Dermis microvascular lymphatic vessel endothelial cell (primary cell): ENCODE measurements around the gene CTAGE9. TPM values are rescaled to one million over a fixed set of nuclear protein-coding genes. Genes with fewer than 3 reads are reported as not detected.

Experiments used
- DNase-seq, 2 donors: peaks; one replicate each; pipeline versions ENCODE4 v3.0.0 to v3.0.0-alpha.2; 2010; ENCODE audit warnings: low read depth in 2 of 2
- total RNA-seq: library from RNA; depleted of rRNA; stranded (reverse); fragments of >200 nt; gene quantifications from 2 replicates; pipeline ENCODE4 v1.2.1, GENCODE V29; 2014

Gene CTAGE9
- total RNA-seq, 1 donor from 2014 or later = not detected

DNA sequence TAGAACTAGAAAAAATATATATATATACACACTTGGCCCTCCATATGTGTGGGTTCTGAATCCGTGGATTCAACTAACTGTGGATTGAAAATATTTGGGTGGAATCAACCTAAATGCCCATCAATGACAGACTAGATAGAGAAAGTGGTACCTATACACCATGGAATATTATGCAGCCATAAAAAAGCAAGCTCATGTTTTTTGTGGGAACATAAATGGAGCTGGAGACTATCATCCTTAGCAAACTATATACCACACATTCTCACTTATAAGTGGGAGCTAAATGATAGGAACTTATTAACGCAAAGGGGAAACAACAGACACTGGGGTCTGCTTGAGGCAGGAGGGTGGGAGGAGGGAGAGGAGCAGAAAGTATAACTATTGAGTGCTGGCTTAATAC, 37.6 kb downstream of the CTAGE9 start:
- no peak for DNase-seq

DNA sequence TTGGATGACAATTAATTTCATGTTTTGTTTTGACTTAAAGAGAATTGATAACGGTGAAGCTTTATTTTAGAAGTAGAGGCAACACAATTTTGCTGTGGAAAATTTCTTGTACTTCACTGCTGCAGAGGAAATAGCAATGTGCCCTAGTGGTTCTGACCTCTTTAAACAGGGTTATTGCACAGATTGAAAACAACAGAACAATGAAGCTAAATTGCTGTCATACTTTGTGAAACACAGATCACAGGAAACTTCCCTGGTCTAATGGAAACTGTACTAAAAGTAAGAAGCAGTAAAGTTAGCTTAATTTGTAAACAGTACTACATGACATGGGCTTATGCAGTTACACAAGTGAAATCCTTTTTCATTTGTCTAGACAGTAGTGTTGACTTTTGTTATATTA, 40.9 kb downstream of the CTAGE9 start:
- peak; percentile 91 to 97 for DNase-seq

DNA sequence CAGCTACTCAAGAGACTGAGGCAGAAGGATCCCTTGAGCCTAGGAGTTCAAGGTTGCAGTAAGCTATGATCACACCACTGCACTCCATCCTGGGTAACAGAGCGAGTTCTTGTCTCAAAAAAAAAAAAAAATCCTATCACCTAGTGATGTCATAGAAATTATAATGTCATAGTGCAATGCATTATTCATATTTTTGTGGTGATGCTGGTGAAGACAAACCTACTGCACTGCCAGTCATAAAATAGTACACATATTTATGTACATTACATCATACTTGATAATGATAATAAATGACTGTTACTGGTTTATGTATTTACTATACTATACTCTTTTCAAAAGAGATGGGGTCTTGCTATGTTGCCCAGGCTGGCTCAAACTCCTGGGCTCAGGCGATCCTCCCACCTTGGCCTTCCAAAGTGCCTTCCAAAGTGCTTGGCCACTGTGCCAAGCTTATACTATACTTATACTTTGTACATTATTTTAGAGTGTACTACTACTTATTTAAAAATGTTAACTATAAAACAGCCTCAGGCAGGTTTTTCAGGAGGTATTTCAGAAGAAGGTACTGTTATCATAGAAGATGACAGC, 47.1 kb downstream of the CTAGE9 start:
- no peak for DNase-seq

DNA sequence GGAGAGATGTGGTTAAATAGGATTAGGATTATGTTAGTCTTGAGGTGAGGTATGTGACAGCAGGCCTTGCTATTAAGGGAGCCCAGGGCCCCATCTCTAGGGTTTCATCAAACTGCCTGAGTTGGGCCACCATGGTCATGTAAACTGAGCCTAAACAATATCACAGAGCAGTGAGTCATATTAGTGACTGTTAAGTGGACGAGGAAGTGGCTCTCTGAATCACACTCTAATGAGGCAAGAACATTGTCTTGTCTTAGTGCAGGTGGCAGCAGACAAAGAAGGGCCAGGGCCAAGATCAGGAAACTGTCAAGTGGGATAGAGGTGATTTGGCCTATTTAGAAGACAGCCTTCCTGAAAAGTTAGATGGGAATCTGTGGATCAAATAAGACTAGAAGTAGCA, 50.6 kb downstream of the CTAGE9 start:
- DNase-seq = peak in 1 of 2 donors; percentile 62

Other genes with a start within 250 kb of the CTAGE9 start
- under 0.01 TPM in 1 of 2 replicates, not detected in the other for gene ARG1, start 137.8 kb downstream of the CTAGE9 start, total RNA-seq
- gene MED23, start 82.8 kb downstream of the CTAGE9 start, total RNA-seq = 28.6 and 39.2 TPM in 2 replicates
- gene ENPP3, start 73.7 kb downstream of the CTAGE9 start, total RNA-seq = 0.51 and 1.4 TPM in 2 replicates
- gene OR2A4, start 9.6 kb downstream of the CTAGE9 start, total RNA-seq = not detected in 2 replicates
- 0.13 and 0.25 TPM in 2 replicates for gene ENPP1, start 97.0 kb upstream of the CTAGE9 start, total RNA-seq
- gene CCN2, start 240.4 kb upstream of the CTAGE9 start, total RNA-seq = 178 and 284 TPM in 2 replicates